ENCODE measurements around the gene DOCK2.
A peak's percentile ranks its signal among the peaks of the same experiment; 100 is the strongest.

DOCK2 gene

GRCh38 chr5:169682026-169682425, 45.0 kb downstream of the DOCK2 start:
- Histone ChIP-seq H3K4me1 (no peaks in the 10 kb centered on the region), H3K4me3 (no peak overlapping the region), H3K36me3 (replicated peaks) (no peaks in the 10 kb centered on the region), H3K27me3 (ENCODE audit: low read depth) (no peaks in the 10 kb centered on the region), H3K9me3 (no peaks in the 10 kb centered on the region)
- no peak for DNase-seq (ENCODE audit: low spot score in 2 of 2)
- in situ Hi-C loops (cut with MboI; ENCODE audit: low sequenced_read_pairs), result no loop called here

GRCh38 chr5:169686137-169686536, 49.1 kb downstream of the DOCK2 start:
- no peaks in the 10 kb centered on the region for H3K27me3 ChIP-seq (ENCODE audit: low read depth)
- DNase-seq (ENCODE audit: low spot score in 2 of 2), result no peak
- no peaks in the 10 kb centered on the region for H3K36me3 ChIP-seq (replicated peaks)
- in situ Hi-C loops (cut with MboI; ENCODE audit: low sequenced_read_pairs), result no loop called here
- no peaks in the 10 kb centered on the region for H3K9me3 ChIP-seq
- no peak overlapping the region for H3K4me3 ChIP-seq
- H3K4me1 ChIP-seq, result no peaks in the 10 kb centered on the region

- Histone ChIP-seq H3K36me3 (replicated peaks) (no peaks in the 10 kb centered on the region), H3K9me3 (no peaks in the 10 kb centered on the region), H3K4me3 (no peak overlapping the region), H3K27me3 (ENCODE audit: low read depth) (no peaks in the 10 kb centered on the region), H3K4me1 (no peaks in the 10 kb centered on the region)
- in situ Hi-C loops (cut with MboI; ENCODE audit: low sequenced_read_pairs), result no loop called here
- no peak for DNase-seq (ENCODE audit: low spot score in 2 of 2)
Observed at GRCh38 chr5:169688106-169688505, 51.0 kb downstream of the DOCK2 start.

GRCh38 chr5:169691471-169691870, 54.4 kb downstream of the DOCK2 start:
- in situ Hi-C loops (cut with MboI; ENCODE audit: low sequenced_read_pairs), result no loop called here
- no peaks in the 10 kb centered on the region for H3K36me3 ChIP-seq (replicated peaks)
- no peaks in the 10 kb centered on the region for H3K9me3 ChIP-seq
- no peak for DNase-seq (ENCODE audit: low spot score in 2 of 2)
- no peaks in the 10 kb centered on the region for H3K27me3 ChIP-seq (ENCODE audit: low read depth)
- H3K4me1 ChIP-seq, result no peaks in the 10 kb centered on the region
- H3K4me3 ChIP-seq, result no peak overlapping the region

GRCh38 chr5:169694091-169694625, 57.1 kb downstream of the DOCK2 start:
- no peak overlapping the region for H3K4me3 ChIP-seq
- H3K4me1 ChIP-seq, result no peaks in the 10 kb centered on the region
- no peak for DNase-seq (ENCODE audit: low spot score in 2 of 2)
- no peaks in the 10 kb centered on the region for H3K27me3 ChIP-seq (ENCODE audit: low read depth)
- no peaks in the 10 kb centered on the region for H3K9me3 ChIP-seq
- in situ Hi-C loops (cut with MboI; ENCODE audit: low sequenced_read_pairs), result no loop called here
- H3K36me3 ChIP-seq (replicated peaks), result no peaks in the 10 kb centered on the region

GRCh38 chr5:169695025-169695625, 58.0 kb downstream of the DOCK2 start:
- no peak overlapping the region for H3K4me3 ChIP-seq
- H3K4me1 ChIP-seq, result no peaks in the 10 kb centered on the region
- no peaks in the 10 kb centered on the region for H3K27me3 ChIP-seq (ENCODE audit: low read depth)
- H3K36me3 ChIP-seq (replicated peaks), result no peaks in the 10 kb centered on the region
- in situ Hi-C loops (cut with MboI; ENCODE audit: low sequenced_read_pairs), result no loop called here
- no peak for DNase-seq (ENCODE audit: low spot score in 2 of 2)
- no peaks in the 10 kb centered on the region for H3K9me3 ChIP-seq

- H3K27me3 ChIP-seq (ENCODE audit: low read depth), result no peaks in the 10 kb centered on the region; the same call in 1 of the 2 replicates
- H3K4me1 ChIP-seq, result no peaks in the 10 kb centered on the region
- H3K36me3 ChIP-seq (replicated peaks), result no peaks in the 10 kb centered on the region
- H3K9me3 ChIP-seq, result no peaks in the 10 kb centered on the region
- H3K4me3 ChIP-seq, result no peak overlapping the region
- DNase-seq (ENCODE audit: low spot score in 2 of 2), result no peak
- in situ Hi-C loops (cut with MboI; ENCODE audit: low sequenced_read_pairs), result no loop called here
Observed at GRCh38 chr5:169695919-169696490, 58.9 kb downstream of the DOCK2 start.

- no peaks in the 10 kb centered on the region for H3K36me3 ChIP-seq (replicated peaks)
- no peak for DNase-seq (ENCODE audit: low spot score in 2 of 2)
- no peaks in the 10 kb centered on the region; the same call in 1 of the 2 replicates for H3K27me3 ChIP-seq (ENCODE audit: low read depth)
- H3K4me1 ChIP-seq, result no peaks in the 10 kb centered on the region
- no peak overlapping the region for H3K4me3 ChIP-seq
- in situ Hi-C loops (cut with MboI; ENCODE audit: low sequenced_read_pairs), result no loop called here
- H3K9me3 ChIP-seq, result no peaks in the 10 kb centered on the region
Observed at GRCh38 chr5:169696621-169697510, 59.8 kb downstream of the DOCK2 start.

GRCh38 chr5:169697511-169697890, 60.4 kb downstream of the DOCK2 start:
- no peaks in the 10 kb centered on the region for H3K36me3 ChIP-seq (replicated peaks)
- in situ Hi-C loops (cut with MboI; ENCODE audit: low sequenced_read_pairs), result no loop called here

GRCh38 chr5:169697976-169698375, 60.9 kb downstream of the DOCK2 start:
- H3K4me1 ChIP-seq, result no peaks in the 10 kb centered on the region
- H3K4me3 ChIP-seq, result no peak overlapping the region
- no peak for DNase-seq (ENCODE audit: low spot score in 2 of 2)
- H3K36me3 ChIP-seq (replicated peaks), result no peaks in the 10 kb centered on the region
- in situ Hi-C loops (cut with MboI; ENCODE audit: low sequenced_read_pairs), result no loop called here
- no peaks in the 10 kb centered on the region for H3K9me3 ChIP-seq
- no peaks in the 10 kb centered on the region; the same call in 1 of the 2 replicates for H3K27me3 ChIP-seq (ENCODE audit: low read depth)

More at GRCh38 chr5:169697511-169697890, 60.4 kb downstream of the DOCK2 start:
- Histone ChIP-seq H3K4me3 (no peak overlapping the region), H3K27me3 (ENCODE audit: low read depth) (no peaks in the 10 kb centered on the region; the same call in 1 of the 2 replicates), H3K4me1 (no peaks in the 10 kb centered on the region), H3K9me3 (no peaks in the 10 kb centered on the region)
- DNase-seq (ENCODE audit: low spot score in 2 of 2), result no peak

GRCh38 chr5:169700611-169701010, 63.5 kb downstream of the DOCK2 start:
- in situ Hi-C loops (cut with MboI; ENCODE audit: low sequenced_read_pairs), result no loop called here
- no peaks in the 10 kb centered on the region for H3K9me3 ChIP-seq
- no peaks in the 10 kb centered on the region; the same call in 1 of the 2 replicates for H3K27me3 ChIP-seq (ENCODE audit: low read depth)
- no peaks in the 10 kb centered on the region for H3K4me1 ChIP-seq
- no peak for DNase-seq (ENCODE audit: low spot score in 2 of 2)
- no peaks in the 10 kb centered on the region for H3K36me3 ChIP-seq (replicated peaks)
- H3K4me3 ChIP-seq, result no peak overlapping the region

GRCh38 chr5:169701910-169702451, 64.9 kb downstream of the DOCK2 start:
- in situ Hi-C loops (cut with MboI; ENCODE audit: low sequenced_read_pairs), result no loop called here
- peak in 1 of 2 experiments; percentile 5 for DNase-seq (ENCODE audit: low spot score in 2 of 2)
- Histone ChIP-seq H3K27me3 (ENCODE audit: low read depth) (no peaks in the 10 kb centered on the region; the same call in 1 of the 2 replicates), H3K4me1 (no peaks in the 10 kb centered on the region), H3K9me3 (no peaks in the 10 kb centered on the region), H3K4me3 (no peak overlapping the region), H3K36me3 (replicated peaks) (no peaks in the 10 kb centered on the region)

- Histone ChIP-seq H3K36me3 (replicated peaks) (no peaks in the 10 kb centered on the region), H3K4me1 (no peaks in the 10 kb centered on the region), H3K4me3 (no peak overlapping the region), H3K27me3 (ENCODE audit: low read depth) (no peaks in the 10 kb centered on the region; the same call in 1 of the 2 replicates), H3K9me3 (no peaks in the 10 kb centered on the region)
- in situ Hi-C loops (cut with MboI; ENCODE audit: low sequenced_read_pairs), result no loop called here
- DNase-seq (ENCODE audit: low spot score in 2 of 2), result no peak
Observed at GRCh38 chr5:169702693-169703481, 65.8 kb downstream of the DOCK2 start.

Measured in HAP-1 (cell line).